Endometrium (tissue), 2 donors: ENCODE data around the gene ASIC2.

Experiments
- FAIRE-seq: peaks from 2 replicates; lab custom pipeline; 2012; peaks lifted over from hg19 to GRCh38; lab: Jason Lieb, UNC
- donor health status: control.
- donor health status: control.

Gene ASIC2

DNA sequence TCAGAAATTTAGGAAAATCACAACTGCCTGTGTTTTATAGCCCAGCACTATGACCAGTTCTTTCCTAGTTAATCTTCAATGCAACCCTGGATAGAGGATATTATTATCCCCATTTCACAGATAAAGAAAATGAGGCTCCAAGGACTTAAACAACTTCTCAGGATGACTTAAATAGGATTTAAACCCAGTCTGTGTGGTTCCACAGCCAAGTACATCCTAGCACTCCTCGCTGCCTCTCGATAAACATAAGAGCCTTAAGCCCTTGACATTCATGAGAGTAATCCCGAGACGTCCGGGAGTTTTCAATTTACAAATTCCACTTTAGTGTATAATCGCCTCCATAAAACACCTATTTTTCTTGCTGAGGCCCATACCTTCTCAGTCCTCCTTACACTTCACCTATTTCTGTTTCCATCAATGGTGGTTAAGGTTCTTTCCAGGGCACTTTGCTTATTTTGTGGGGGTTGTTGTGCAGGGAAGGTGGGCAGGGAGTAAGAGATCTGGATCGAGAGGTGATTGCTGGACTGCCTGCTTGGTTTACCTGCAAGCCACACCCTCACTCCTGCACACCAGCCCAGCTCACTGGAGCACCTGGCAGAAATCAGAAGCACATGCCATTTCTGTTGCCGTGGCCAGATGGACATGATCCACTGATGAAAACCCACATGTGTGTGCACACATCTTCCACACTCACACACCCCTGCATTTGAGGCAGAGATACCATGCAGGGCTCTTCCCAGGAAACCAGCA, 50.5 kb downstream of the ASIC2 start:
- FAIRE-seq = no peak

GRCh38 chr17:33241390-33241789, 51.7 kb downstream of the ASIC2 start:
- FAIRE-seq = no peak

DNA sequence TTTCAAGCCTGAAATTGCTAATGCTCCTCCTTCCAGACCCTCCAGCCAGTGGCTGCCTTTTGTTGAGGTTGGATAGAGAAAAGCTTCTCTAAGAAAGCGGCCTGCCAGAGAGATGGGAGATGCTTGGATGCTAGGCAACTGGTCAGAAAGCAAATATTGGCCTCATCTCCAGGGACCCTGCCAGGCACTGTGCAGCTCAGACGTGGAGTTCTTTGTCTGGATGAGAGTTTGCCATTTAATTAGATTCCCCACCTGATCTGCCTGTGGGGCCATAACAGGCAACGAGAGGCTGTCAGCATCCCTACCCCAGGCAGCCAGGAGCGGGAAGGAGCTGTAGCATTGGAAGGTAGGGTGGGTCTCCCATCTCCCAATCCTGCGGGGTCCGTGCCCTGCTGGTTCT, 52.7 kb downstream of the ASIC2 start:
- no peak for FAIRE-seq

GRCh38 chr17:33239702-33240101, 53.4 kb downstream of the ASIC2 start:
- no peak for FAIRE-seq

GRCh38 chr17:33234930-33235685, 58.0 kb downstream of the ASIC2 start:
- no peak for FAIRE-seq

DNA sequence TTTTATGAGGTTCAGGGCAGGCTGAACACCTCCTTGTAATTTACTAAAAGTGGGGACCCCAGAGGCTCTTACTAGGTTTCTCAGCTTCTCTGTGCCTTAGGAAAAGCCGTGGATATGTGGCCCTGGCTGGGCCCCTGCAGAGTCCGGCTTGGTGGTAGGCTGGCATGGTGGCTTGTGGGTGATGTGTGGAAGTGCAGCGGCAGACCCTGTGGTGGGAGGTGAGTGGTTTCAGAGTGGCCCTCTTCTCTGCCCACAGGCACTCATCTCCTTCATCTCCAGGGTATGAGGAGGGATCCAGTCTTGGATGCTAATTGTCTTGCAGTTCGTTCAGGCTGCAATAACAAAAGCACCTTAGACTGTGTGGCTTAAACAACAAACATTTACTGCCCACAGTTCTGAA, 58.9 kb downstream of the ASIC2 start:
- no peak for FAIRE-seq

DNA sequence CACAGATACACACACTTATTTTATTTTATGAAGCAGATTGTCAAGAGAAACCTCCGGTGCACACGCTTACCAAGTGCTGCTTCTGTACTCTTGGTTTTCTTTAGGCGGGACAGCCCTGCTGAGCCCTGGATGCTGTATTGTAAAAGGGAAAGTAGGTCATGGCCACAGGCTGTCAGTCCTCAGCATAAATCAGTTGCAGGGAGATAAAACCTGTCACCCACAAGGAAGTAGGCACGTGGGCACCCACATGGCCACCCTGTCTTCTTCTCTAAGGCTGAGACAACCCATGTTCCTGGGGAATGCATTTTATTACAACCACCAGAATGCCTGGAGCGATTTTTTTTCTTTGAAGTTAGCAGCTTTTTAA, 59.3 kb downstream of the ASIC2 start:
- FAIRE-seq = no peak

DNA sequence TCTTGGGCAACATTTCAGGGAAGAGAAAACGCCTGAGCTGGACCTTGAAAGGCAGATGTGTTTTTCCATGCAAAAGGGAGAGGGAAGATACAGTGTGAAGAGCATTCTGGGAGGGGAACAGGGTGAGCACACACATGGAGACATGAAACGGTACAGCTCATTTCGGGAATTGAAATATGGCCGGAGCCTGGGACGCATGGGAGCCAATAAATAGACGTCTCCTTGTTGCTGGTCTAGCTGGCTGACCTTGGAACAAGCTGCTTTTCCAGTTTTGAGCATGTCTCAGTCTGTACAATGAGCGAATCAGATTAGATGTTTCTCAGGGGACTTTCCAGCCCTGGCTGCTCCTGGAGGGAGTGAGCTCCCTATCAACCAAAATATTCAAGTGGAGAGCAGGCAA, 63.6 kb downstream of the ASIC2 start:
- no peak for FAIRE-seq

GRCh38 chr17:33229028-33229427, 64.1 kb downstream of the ASIC2 start:
- FAIRE-seq = no peak

DNA sequence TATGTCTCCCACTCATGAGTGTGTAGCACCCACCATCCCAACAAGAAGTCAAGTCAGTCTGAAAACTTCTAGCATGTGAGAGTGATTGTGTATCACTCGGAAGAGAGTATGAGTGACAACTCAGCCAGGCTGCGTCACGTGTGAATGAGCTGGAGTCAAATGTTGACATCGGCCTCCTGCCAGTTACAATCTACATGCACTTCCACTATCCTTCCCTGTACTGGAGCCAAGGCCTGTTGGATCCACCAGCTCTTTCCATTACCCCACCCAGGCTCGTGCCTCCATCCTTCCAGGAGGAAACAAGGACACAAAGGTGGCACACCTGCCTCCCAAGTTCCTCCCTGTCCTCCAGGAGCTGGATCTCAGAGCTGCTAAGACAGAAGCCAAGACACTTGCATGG, 64.5 kb downstream of the ASIC2 start:
- no peak for FAIRE-seq

GRCh38 chr17:33227911-33228310, 65.2 kb downstream of the ASIC2 start:
- no peak for FAIRE-seq

DNA sequence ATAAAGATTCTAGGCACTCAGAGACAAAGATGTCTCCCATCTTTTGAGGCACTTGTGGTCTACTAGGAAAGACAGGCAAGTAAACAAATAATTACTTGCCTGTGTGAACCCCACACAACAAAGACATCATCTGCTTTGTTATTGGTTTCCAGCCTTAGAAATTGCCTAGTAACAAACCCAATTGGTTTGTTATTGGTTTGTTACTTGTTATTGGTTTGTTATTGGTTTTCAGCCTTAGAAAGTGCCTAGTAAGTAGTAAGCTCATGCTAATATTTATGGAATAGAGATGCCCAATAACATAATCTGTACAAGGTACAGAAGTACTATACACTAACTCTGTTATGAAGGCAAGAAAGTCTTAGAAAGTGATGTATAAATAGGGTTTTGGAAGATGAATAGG, 67.1 kb downstream of the ASIC2 start:
- no peak for FAIRE-seq

- no peak for FAIRE-seq
Measured at GRCh38 chr17:33225509-33225908, 67.6 kb downstream of the ASIC2 start.

DNA sequence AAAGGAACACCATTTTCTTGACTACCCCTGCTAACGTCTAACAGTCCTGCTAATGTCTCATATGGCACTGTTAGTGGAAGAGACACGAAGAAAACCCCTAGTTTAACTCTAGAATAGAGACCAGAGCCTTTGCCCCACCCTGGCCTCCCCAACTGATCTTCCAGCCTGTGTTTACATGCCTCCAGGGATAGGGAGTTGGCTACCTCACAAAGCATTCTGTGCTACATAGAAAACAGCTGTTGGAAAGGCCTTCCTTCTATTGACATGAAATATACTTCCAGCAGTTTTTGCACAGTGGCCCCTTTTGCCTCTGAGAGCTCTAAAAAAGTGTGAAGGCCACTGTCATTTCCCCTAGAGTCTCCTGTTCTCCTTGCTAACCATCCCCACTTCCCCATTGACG, 73.1 kb downstream of the ASIC2 start:
- FAIRE-seq = no peak

- no peak for FAIRE-seq
Measured at GRCh38 chr17:33218698-33219601, 74.1 kb downstream of the ASIC2 start.

DNA sequence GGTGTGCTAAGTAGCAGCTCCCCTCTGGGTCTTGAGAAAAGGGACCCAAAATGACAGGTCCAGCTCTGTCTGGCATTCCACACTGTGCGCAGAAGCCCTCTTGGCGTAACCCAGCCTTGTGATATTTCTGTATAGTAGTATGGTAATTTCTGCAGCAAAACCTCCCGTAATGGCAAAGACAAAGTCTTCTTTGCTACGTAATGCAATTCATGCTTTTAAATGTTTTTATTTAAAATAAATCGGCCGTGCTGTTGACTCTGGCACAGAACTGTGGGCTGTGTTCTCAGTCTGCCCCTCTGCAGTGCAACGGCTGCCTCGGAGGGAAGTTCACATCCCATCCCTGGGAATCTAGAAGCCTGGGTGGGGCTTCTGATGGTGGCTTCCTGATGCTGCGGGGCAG, 75.2 kb downstream of the ASIC2 start:
- no peak for FAIRE-seq

GRCh38 chr17:33214996-33215395, 78.1 kb downstream of the ASIC2 start:
- no peak for FAIRE-seq

DNA sequence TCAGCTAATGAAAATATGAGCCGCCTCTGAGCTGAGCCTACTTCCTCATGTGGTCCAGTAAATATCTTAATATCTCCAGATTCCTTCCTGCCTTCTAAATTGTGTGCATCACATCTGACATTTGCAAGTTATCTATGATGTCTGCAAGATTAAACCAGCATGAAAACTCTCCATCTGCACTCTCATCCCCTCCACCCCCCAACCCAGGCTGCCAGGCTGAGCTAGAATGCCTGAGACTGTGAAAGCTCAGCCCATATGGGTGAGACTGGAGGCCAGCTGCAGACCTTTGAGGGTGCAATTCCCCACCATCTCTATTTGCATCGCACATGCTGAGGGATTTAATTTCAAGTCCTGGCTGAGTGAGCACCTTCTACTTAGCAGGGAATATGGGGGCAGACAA, 82.8 kb downstream of the ASIC2 start:
- no peak for FAIRE-seq

DNA sequence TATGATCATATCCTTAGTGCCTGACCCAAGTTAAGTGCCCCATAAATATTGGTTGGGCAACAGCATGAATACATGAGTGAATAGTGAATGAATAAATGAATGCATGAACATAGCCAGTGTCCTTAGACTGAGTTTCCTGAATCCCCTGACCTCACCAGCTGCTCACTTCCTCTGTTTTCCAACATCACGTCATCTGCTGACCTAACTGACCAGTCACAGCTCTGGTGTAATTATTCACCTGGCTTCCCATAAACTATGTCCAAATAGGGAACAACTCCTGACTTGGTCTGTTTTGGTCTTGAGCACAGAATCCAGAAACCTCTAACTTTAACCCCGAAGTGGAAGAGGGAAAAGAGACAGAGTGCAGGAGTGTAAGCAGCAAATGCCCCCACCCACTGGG, 83.4 kb downstream of the ASIC2 start:
- no peak for FAIRE-seq

GRCh38 chr17:33207231-33207630, 85.9 kb downstream of the ASIC2 start:
- no peak for FAIRE-seq

DNA sequence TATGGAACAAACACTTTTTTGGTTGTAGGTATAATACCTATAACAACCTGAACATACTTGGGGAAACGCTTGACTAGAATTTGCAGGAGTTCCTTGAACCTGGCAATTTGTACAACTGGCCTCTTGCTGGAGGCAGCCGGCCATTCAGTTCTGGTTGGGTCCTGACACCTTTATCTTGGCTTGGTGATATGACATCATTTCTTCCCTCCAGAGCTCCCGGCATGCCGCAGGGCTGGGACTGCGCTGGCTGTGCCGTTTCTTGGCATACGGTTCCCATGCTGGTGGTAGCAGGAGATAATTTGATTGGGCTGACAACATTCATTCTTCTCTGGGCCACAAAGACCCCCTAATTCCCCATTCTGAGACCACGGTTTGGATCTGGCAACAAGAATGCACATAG, 87.5 kb downstream of the ASIC2 start:
- FAIRE-seq = no peak

- no peak for FAIRE-seq
Measured at GRCh38 chr17:33204701-33205100, 88.4 kb downstream of the ASIC2 start.

- no peak for FAIRE-seq
Measured at GRCh38 chr17:33204156-33204555, 88.9 kb downstream of the ASIC2 start.
